SH-SY5Y (cell line): ENCODE measurements around the gene RFPL4A.

Experiments
- GATA2 ChIP-seq: IDR thresholded peaks from 2 replicates; pipeline ENCODE4 v1.6.1; 2011; ENCODE audit warnings: mild to moderate bottlenecking, low read depth, low read length
- GATA3 ChIP-seq: IDR thresholded peaks from 2 replicates; pipeline ENCODE4 v1.6.1; 2011; ENCODE audit warnings: low read depth, mild to moderate bottlenecking, low read length, moderate library complexity

RFPL4A gene

DNA sequence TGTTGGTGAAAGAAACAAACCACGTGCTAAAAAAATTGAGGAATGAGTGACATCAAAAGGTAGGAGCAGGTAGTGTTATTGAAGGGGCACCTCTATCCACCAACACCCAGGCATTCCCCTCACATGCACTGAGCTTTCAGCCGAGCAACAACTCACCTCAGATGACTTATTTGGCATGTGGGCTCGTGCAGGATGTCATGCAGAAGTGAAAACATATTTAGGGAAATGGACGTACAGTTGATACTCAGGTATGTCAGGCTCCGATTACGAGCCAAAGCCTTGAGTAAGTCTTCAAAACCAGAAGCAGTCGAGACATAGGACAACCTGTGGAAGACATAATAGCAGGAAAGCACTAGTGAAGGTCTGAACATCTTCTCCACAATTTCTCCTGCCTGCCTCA, 42.5 kb downstream of the RFPL4A start:
- TF ChIP-seq GATA2 (no peak), GATA3 (no peak)

DNA sequence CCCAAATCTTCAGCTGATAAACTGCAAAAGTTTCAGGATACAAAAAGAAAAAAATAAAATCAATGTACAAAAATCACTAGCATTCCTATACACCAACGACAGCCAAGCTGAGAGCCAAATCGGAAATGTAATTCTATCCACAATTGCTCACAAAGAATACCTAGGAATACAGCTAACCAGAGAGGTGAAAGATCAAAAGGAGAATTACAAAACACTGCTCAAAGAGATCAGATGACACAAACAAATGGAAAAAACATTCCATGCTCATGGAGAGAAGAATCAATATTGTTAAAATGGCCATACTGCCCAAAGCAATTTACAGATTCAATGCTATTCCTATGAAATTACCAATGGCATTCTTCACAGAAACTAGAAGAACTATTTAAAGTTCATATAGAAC, 43.4 kb downstream of the RFPL4A start:
- TF ChIP-seq GATA3 = no peak
- no peak for TF ChIP-seq GATA2

DNA sequence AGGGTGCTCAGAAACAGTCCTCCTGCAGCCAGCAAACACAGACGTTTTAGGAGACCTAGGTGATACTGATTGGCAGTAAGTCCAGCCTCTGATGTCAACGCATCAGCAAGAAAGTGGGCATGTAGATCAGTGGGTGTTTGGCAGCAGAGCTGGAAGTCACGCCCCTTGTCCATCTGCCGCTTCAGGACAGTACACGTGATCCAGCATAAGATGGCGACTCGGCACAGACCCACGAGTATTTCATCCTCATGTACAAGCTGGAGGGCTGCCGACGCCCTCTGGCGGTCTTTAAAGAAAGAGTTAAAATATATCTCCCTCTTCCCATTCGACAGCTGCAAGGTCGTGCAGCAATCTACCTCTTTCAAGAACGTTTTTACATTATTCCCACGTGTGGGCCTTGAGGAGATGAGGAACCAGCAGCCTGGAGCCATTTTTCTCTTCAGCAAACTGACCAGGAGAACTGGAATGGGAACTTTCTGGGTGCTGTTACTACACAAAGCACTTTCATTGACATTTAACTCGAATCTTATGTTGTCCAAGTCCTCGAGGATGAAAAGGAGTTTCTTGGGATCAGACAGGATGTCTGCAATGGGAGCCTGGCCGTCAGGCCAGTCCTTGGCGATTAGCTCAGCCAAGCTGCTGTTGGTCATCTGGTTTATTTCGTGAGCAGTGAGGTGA, 50.6 kb downstream of the RFPL4A start:
- no peak for TF ChIP-seq GATA3
- TF ChIP-seq GATA2 = no peak

DNA sequence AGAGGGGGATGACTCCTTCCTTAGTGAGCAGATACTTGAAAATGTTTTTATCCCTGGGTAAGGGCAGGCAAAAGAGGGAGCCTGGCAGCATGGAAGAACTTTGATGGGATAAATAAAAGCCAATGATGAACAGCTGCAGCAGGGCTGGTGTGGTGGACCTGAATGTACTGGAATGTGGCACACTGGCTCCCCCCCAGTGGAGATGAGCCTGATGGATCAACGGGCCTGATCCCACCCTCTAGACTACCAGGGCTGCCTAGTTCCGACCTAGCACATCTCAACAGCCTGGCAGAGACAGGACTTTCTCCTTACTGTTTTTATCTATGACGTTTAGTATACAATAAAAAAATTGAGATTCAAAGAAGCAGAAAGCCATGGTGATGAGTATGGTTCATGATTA, 52.4 kb downstream of the RFPL4A start:
- no peak for TF ChIP-seq GATA3
- no peak for TF ChIP-seq GATA2

DNA sequence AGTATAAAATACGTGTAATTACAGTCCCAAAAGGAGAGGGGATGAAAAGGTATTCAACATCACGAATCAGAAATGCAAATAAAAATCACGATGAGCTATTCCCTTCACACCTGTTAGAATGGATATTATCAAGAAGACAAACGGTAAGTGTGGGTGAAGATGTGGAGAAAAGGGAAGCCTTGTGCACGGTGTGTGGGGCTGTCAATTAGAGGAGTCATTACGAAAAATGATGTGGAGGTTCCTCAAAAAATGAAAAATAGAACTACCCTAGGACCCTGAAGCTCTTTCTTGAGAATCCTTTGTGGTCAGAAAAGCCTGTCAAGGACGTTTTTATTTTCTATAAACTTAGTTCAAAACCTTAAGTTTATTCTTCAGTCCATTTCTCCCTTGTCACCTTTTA, 53.6 kb downstream of the RFPL4A start:
- TF ChIP-seq GATA3 = no peak
- no peak for TF ChIP-seq GATA2
